Loucy (cell line): ENCODE data around the gene ZNF524.

Experiments
- EZH2phosphoT487 ChIP-seq: fragments of 200-600 bp; IDR thresholded peaks from 2 replicates; pipeline ENCODE4 v1.6.1; 2018; ENCODE audit warnings: antibody characterized with exemption, mild to moderate bottlenecking, moderate library complexity, borderline replicate concordance
- TF ChIP-seq, protein P1 (sequence below): fragments of 200-600 bp; sonication (generic); conservative IDR thresholded peaks from 2 replicates; pipeline ENCODE4 v1.5.1; 2014; ENCODE audit warnings: mild to moderate bottlenecking, antibody characterized with exemption, low read length

DNA sequence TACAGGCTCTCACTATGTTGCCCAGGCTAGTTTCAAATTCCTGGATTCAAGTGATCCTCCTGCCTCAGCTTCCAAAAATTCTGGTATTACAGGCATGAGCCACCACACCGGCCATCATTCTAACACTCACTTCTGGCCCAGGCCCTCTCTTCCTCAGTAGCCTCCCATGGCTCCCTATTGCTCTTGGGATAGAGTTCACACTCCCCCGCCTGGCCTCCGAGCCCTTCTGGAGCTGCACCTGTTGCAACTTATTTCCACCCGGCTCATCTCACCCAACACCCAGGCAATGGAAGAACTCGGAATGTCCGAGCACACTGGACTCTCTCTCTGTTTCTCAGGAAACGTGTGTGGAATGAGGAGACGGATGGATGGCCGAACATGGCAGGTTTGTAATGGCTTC is 45.8 kb upstream of the ZNF524 start:
- TF ChIP-seq, protein P1, sequence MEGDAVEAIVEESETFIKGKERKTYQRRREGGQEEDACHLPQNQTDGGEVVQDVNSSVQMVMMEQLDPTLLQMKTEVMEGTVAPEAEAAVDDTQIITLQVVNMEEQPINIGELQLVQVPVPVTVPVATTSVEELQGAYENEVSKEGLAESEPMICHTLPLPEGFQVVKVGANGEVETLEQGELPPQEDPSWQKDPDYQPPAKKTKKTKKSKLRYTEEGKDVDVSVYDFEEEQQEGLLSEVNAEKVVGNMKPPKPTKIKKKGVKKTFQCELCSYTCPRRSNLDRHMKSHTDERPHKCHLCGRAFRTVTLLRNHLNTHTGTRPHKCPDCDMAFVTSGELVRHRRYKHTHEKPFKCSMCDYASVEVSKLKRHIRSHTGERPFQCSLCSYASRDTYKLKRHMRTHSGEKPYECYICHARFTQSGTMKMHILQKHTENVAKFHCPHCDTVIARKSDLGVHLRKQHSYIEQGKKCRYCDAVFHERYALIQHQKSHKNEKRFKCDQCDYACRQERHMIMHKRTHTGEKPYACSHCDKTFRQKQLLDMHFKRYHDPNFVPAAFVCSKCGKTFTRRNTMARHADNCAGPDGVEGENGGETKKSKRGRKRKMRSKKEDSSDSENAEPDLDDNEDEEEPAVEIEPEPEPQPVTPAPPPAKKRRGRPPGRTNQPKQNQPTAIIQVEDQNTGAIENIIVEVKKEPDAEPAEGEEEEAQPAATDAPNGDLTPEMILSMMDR = no peak
- TF ChIP-seq EZH2phosphoT487 = no peak
